HG02610 (cell line): ENCODE data around the gene COL25A1.
"Not testable (repeated sequence)": the region's sequence is repeated elsewhere in the genome, so short reads cannot be mapped to it uniquely, and the experiment has no call there.

ENCODE experiments used
- ATAC-seq: cut with Tn5 transposase; IDR thresholded peaks from one replicate; pipeline ENCODE4 v1.9.1; 2021; ENCODE audit warnings: mild to moderate bottlenecking, moderate library complexity; ENCODE audit not compliant: unreplicated experiment

COL25A1 gene

DNA sequence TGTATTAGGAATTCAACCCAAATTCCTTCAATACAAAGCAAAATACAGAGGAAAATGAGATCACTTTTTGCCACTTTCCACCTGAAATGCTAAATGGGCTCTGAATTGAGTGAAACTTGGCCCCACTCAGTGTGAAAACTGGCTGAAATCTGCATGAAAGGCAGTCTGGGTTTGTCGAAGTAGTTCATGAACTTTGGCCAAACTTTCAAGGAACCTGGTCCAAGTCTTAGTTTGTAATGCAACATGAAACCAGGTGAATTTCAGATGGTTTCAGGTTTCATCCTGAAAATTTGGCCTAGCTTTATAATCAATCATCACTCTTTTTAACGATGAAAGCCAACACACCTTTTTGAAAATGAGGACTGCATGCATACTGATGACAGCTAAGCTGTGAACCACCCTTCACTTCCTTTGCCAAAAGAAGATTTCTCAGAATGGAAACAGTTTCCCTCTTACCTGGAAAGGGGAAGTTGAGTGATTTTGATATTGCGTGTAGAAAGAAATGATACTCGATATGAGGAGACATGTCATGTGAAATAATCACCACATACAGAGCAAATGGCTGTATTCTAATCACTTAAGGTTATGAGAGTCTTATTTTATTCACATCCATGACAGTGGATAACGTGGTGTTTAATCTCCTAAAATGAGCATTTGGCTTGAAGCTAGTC is 329.7 kb downstream of the COL25A1 start:
- ATAC-seq = no peak

DNA sequence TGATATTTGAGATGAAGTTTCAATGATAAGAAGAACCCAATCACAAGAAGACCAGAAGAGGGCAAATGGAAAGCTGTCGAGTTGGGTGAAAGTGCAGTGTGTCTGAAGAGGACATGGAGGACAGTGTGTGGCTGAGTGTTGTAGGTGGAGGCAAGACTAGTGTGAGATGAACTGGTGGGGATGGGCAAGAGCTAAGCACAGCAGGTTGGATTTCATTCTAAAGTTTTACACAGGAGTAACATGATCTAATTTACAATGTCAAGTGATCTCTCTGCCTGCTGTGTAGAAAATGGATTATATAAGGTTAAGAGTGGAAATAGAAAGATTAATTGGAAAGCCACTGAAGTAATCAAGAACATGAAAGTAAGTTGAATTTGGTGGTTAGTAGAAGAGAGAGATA is 331.0 kb downstream of the COL25A1 start:
- ATAC-seq = no peak

DNA sequence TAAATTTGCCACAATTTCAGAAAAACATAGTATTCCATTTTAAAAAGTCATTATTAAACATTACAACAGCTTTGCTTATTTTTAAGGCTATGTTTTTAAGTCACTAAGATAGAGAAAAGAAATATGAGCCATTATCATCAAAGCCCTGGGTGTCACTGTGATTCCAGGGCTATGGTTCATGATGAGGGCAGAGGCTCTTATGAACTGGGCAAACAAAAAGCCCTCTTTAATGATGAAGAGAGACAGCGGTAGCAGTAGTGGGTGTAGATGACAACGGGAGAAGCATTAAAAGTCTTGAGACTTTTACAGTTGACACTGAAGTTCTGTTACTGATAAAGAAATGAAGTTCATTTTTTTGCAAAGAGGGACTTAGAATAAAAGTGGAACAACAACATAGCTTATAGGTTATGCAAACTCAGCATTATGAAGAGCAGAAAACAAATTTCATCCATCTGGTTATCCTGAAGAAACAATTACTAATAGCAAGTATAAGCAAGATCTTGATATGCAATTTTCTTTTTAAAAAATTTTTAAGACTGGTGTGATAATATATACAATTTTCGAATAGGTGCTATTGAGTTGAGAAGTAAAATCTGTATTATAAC is 336.9 kb downstream of the COL25A1 start:
- no peak for ATAC-seq

DNA sequence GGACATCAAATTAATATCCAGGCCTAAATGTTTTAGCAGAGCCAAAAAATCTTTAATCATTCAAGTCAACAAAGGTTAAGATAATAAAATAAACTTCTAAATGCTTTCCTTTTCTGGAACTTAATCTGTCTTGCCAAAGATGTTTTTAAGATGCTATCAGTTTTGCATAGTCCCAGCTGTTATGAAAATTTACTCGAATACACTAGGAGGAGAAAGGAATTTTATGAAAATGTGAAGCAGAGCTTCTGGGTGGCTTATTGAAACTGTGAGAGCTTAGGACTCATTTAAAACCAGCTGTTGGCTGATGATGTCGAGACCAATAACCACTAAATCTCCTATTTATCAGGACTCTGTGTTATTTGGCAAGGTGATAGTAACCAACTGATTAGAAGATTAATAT is 337.4 kb downstream of the COL25A1 start:
- ATAC-seq = no peak

DNA sequence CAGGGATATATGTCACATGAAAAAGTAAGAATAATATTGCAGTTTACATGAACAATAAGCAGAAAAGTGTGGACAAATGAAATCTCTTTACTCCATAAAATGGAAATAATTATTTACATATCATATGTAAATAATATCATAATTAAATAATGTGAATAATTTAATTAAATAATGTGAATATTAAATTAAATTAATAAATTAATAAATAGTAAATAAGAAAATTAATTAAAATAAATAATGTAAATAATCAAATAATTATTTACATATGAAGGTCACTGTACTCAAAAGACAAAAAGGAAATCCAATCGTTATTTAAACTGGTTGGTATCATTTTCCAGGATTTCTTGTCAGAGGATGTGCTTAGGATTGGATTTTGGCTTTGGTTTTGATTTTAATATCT is 338.5 kb downstream of the COL25A1 start:
- ATAC-seq = no peak

DNA sequence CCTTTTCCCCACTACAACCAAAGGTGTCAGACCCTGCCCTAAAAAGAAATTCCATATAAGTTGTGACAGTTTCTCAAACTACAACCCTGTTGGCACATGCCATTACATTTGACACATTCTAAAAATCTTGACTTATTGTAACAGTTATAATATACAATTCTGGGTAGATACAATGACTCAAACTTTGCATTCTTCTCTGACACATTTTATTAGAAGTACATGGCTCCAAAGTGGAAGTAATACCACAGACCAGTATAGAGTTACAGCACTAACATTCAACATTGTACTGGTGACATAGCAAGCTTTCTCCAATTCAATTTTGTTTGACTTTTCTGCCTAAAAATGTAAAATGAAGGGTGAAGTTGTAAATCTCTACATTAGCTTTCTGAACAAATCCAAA is 343.0 kb downstream of the COL25A1 start:
- no peak for ATAC-seq

DNA sequence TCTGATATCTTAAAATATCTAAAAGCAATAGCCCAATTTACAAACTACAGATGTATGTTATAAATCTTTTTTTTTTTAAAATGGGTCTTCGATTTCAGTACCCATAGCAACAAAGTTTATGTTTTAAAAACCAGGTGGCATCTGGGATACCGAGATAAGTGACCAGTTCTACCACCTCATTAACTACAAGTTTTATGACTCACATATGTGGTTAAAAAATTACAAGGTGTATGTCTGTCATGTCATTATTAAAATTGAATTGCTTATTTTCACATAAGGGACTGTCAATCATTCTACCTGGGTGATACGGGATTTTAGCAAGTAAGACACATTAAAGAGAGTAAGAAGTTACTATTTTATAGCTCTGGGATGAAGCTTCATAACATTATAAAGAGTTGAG is 347.6 kb downstream of the COL25A1 start:
- no peak for ATAC-seq

DNA sequence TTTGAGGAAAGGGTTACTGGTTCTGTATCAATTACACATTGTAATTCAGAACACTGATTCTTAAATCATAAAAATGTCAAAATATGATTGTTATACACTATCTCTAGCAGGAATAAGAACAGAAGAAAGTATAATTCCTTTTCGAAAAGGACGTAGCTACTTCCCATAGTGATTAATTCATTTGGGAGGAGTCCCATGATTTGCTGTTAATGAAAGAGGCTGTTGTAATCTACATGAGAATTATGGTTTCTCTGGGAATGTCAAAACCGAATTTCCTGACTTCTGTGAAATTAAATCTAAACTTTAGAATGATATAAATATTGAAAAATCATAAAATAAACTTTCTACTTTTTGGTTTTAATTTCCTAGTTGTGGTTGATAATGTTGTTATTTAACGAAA is 348.5 kb downstream of the COL25A1 start:
- no peak for ATAC-seq

DNA sequence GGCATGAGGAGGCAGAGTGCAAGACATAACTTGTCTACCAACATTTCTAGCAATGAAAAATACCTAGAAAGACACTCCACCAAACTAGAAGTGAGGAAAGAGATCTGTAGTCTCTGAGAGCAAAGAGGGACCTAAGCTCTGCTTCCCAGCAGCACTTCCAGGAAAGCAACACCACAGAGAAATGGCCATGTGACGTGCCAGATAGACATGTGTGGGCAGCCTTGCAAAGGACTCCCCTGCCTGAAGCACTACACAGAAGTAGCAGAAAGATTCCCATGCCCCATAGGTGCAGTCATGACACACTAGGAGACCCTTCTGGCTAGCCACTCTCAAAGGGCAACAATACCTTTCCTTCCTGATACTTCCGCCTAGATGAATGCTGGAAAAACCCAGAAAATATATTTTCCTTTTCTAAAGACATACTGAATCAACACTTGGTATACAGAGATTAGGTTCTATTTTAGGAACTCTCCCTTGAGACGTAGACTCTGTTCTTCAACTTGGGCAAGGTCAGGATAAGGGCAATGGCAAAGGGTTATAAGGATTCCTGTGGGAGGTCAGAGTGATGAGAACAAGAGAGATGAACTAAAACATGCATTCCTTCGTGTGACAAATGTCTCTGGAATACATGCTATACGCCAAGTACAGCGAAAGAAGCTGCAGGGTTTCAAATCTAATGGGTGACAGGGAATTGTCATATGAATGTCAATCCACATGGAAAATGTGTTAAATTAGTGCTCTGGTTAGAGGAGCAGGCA is 352.1 kb downstream of the COL25A1 start:
- no peak for ATAC-seq

DNA sequence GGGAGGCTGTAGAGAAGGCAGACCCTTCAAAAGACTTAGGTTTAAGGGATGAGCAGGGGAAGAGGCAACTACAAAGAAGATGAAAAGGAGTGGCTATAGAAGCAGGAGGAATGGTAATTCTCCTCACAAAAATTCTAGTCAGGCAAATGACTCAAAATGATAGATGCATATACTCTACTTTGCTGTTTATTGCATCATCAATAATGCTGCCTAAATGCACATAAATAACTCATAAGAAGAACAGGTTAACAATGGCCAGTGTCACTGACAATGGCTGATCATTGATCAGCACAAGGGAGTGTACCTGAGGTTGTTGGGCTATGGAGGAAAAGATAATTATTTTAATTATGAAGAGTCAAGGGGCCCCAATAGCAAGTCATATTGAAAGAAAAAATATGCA is 354.9 kb downstream of the COL25A1 start:
- ATAC-seq = no peak

DNA sequence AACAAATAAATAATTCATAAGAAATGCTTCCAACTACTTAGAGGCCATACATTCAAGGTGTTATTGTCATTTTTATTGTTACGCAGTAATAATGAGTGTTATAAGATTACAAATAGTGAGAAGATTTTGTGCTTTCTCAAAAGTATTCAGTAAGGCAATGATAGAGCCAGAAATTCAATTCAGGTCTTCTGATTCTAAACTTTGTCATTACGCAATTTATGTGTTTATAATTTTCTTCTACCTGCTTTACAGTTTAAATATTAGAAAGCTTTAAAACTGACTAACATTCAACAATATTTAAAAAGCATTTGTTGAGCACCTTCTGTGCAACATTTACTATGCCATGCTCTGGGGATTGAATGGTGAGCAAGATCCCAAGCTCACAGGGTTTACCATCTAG is 356.2 kb downstream of the COL25A1 start:
- ATAC-seq = no peak

DNA sequence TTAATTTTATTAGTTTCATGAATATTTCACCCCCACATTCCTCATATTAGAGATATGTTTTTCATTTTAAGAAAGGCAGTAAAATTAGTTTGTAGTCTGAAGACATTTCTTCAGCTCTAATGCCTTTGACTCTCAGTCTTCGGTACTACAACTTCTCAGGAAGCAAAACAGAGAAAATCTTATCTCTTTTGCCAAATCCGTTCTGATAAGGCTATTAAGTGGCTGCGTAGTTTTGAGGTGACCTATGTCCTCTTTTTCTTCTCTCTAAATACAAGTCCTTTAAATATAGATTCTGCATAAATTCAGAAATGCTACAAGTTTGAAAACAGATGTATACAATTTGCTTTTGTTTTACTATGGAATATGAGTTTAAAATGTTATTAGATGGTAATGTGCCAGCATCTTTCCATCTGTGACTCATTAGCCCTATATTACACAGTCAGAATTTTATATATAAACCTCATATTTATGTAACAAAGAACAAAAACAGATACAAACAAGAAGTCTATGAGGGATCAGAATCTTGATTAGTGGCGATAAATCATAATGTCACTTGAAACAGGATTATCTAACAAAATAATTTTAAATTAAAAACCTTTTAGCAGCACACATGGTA is 358.4 kb downstream of the COL25A1 start:
- no peak for ATAC-seq

DNA sequence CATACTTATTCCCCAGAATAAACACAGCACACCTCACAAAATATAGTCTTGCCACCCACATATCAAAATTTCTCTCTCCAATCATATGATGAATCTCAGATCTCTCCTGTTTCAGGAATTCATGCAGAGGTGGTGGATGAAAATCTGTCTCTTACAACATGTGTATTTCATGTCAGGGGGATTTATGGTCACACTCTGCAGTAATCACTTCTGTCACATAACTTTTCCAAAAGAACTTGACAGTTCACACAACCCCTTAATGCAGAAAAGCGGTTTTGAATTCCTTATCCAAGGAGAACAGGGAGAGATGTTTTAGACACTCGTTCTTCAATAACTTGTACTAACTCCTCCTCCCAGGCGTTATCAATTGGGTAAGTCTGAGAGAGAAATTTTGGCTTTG is 359.1 kb downstream of the COL25A1 start:
- no peak for ATAC-seq

DNA sequence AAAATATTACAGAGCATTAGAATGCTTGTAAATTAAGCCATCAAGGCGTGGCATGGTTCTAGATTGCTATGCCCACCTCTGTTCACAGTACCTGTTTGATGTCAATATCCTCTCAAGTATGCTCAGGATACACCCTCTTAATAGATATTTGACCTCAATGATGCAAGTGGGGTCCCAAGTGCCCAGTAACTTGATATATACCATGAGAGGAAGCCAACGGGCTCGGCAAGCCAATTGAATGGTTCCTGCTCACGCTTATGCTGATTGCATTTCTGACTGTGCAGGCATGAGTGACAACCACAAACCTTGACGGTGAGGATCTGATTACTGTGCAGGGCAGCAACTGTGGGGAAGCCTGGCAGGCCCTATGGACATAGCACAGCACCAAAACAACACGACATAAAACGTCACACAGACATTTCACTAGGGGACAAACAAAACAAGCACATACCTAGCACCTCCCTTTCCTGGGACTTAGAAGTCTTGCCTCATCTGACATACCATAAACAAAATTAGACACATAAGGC is 360.5 kb downstream of the COL25A1 start:
- ATAC-seq = no peak

DNA sequence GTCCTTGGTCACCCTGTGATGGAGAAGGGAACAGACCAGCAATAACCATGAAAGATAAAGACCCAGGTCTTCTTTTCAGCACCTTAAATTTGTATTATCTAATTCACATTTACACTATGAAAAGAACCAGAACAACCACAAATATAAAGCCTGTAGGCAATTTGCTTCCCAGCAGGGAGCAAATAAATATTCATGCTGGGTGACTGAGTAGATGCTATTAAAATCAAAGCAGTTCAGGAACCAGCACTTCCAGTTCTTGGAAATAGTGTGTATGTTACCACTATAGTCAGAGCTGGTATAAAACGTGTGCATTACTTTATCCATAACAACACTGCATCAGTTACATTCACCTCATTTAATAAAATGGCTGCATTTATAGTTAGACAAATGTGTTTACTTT is 361.8 kb downstream of the COL25A1 start:
- no peak for ATAC-seq

DNA sequence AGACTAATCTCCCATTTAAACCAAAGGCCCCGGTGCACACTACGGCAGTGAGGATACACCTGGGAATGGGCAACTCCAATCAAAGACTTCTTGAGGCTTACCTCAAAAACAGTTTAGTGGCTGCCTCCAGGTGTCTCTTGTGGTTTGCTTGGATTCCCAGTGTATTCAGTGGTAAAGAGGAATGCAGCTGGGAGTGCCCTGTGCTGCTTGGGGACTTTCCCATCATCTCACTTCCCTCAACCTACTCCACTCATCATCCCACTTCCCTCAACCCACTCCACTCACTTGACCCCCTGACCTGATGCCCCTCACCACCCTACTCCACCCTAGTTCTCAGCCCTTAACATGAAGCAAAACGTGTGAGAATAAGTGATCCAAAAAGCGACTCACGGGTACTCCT is 362.3 kb downstream of the COL25A1 start:
- ATAC-seq = no peak

DNA sequence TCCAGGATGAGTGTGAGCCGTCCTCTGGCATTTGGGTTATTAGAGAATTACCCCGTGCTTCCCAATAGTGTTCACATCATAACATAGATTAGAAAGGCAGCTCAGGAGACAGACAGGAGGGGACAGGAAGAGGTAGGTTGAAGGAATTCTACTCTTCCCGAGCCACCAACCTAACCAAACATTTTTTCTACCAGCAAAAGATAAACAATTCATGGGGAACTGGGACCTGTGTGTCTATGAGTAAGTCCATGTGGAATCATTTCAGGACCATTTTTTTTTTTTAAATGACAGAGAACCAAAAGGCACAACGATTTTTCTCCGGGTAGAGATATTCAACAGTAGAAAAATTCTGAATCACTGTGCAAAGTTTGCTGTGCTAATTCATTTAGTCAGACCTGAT is 365.4 kb downstream of the COL25A1 start:
- no peak for ATAC-seq

DNA sequence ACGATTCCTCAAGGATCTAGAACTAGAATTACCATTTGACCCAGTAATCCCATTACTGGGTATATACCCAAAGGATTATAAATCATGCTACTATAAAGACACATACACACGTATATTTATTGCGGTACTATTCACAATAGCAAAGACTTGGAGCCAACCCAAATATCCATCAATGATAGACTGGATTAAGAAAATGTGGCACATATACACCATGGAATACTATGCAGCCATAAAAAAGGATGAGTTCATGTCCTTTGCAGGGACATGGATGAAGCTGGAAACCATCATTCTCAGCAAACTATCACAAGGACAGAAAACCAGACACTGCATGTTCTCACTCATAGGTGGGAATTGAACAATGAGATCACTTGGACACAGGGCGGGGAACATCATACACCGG is 368.5 kb downstream of the COL25A1 start:
- not testable (repeated sequence) for ATAC-seq

DNA sequence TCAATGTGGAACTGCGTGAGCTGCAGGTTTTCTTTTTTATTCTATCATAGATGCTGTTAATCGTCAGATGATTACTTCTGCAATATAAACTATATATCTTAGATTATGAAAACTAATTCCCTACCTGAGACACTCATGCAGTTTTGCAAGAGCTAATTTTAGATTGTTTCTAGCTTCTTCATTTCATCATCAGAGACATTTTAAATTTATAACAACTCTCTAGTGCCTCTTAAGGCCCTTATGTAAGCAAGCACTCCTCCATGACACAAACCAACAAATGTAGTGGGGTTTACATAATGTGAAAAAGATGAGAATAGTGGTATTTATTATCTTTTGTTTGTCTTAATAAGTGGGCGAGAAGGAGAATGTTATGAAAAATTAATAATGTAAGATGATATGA is 369.4 kb downstream of the COL25A1 start:
- no peak for ATAC-seq

DNA sequence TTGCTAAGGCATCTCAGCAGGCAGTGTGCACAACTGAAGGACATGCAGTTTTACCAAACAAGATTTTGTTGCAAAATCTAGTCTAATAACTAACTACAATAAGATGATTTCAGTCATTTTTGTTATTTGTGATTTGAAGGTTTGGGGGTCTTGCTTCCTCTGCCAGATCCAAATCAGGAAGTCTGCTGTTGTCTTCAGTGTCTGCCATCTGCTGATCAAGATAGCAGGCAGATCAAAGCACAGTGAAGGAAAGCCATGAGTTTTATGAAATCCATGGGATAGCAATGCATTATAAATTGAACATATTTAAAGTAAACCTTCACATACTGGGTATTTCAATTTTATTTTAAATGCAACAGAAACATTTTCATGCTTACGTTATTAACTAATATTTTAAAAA is 370.5 kb downstream of the COL25A1 start:
- no peak for ATAC-seq

DNA sequence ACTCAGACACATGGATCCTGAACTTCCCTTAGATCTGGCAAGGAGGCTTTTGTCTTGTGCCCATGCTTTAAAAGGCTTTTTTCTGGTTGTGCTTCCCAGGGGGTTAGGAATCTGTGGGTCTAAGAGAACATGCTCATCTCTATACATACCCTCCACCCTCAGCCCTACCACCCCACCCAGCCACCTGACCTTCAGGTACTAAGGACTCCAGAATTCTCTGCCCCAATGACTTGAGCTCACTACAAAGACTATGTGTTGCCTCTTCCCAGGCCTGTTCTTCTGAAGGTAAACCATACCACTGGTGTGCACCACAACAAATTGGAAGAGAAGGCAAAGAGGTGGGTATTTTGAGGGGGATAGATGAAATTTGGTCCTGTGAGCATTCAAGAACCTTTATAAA is 372.3 kb downstream of the COL25A1 start:
- no peak for ATAC-seq

DNA sequence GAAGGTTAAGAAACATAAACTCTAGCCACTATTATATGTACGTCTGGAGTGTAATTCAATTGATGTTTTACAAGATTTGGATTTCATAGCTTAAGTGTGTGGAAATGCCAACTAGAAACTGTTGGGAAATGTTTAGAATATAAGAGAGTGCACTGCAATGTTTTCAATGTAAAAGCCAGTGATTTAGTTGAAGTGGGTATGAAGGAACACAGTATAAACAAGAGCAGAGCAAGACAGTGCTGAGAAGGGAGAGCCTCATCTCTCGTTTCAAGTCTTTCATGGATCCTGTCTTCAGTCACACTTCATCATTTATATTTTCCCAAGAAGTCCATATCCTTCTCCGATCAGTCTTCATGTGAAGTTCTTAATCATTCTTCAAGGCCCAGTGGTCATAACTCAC is 375.7 kb downstream of the COL25A1 start:
- no peak for ATAC-seq
